ENCODE measurements around the gene MS4A4A. TPM values are rescaled to one million over a fixed set of nuclear protein-coding genes. Genes with fewer than 3 reads are reported as not detected.

MS4A4A gene
- total RNA-seq, 1 donor, result 0.36 TPM

GRCh38 chr11:60263402-60263801, 17.1 kb upstream of the MS4A4A start:
- H3K9me3 ChIP-seq (ENCODE audit: low read depth, low read length), result no peaks in the 10 kb centered on the region

GRCh38 chr11:60264644-60265043, 15.8 kb upstream of the MS4A4A start:
- TF ChIP-seq, protein P1, sequence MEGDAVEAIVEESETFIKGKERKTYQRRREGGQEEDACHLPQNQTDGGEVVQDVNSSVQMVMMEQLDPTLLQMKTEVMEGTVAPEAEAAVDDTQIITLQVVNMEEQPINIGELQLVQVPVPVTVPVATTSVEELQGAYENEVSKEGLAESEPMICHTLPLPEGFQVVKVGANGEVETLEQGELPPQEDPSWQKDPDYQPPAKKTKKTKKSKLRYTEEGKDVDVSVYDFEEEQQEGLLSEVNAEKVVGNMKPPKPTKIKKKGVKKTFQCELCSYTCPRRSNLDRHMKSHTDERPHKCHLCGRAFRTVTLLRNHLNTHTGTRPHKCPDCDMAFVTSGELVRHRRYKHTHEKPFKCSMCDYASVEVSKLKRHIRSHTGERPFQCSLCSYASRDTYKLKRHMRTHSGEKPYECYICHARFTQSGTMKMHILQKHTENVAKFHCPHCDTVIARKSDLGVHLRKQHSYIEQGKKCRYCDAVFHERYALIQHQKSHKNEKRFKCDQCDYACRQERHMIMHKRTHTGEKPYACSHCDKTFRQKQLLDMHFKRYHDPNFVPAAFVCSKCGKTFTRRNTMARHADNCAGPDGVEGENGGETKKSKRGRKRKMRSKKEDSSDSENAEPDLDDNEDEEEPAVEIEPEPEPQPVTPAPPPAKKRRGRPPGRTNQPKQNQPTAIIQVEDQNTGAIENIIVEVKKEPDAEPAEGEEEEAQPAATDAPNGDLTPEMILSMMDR (IDR thresholded peaks at IDR 0.05; ENCODE audit: extremely low read depth, low read depth, low read length), result no peak
- no peak overlapping the region for H3K4me2 ChIP-seq (ENCODE audit: insufficient read depth, low read length)
- H4K20me1 ChIP-seq (ENCODE audit: insufficient read depth, low read length), result no peaks in the 10 kb centered on the region
- H3K4me1 ChIP-seq (ENCODE audit: insufficient read depth, low read length), result no peaks in the 10 kb centered on the region
- H2AFZ ChIP-seq (ENCODE audit: low read length), result no peak overlapping the region
- H3K79me2 ChIP-seq (ENCODE audit: insufficient read depth, low read length), result no peaks in the 10 kb centered on the region
- H3K36me3 ChIP-seq (ENCODE audit: insufficient read depth, low read length), result no peaks in the 10 kb centered on the region
- H3K27me3 ChIP-seq (ENCODE audit: insufficient read depth, low read length), result no peaks in the 10 kb centered on the region
- DNase-seq (ENCODE audit: insufficient read length, low spot score, missing footprints), result no peak
- no peak overlapping the region for H3K27ac ChIP-seq (ENCODE audit: low read depth, low read length)
- H3K4me3 ChIP-seq (ENCODE audit: insufficient read depth, low read length), result no peak overlapping the region
- H3K9me3 ChIP-seq (ENCODE audit: low read depth, low read length), result no peaks in the 10 kb centered on the region

More at GRCh38 chr11:60263402-60263801, 17.1 kb upstream of the MS4A4A start:
- Histone ChIP-seq H3K79me2 (ENCODE audit: insufficient read depth, low read length) (no peaks in the 10 kb centered on the region), H3K4me2 (ENCODE audit: insufficient read depth, low read length) (no peak overlapping the region), H3K36me3 (ENCODE audit: insufficient read depth, low read length) (no peaks in the 10 kb centered on the region), H3K4me3 (ENCODE audit: insufficient read depth, low read length) (no peak overlapping the region), H3K27ac (ENCODE audit: low read depth, low read length) (no peak overlapping the region), H3K4me1 (ENCODE audit: insufficient read depth, low read length) (no peaks in the 10 kb centered on the region), H3K27me3 (ENCODE audit: insufficient read depth, low read length) (no peaks in the 10 kb centered on the region), H4K20me1 (ENCODE audit: insufficient read depth, low read length) (no peaks in the 10 kb centered on the region), H2AFZ (ENCODE audit: low read length) (no peak overlapping the region)
- DNase-seq (ENCODE audit: insufficient read length, low spot score, missing footprints), result no peak
- TF ChIP-seq, protein P1 (IDR thresholded peaks at IDR 0.05; ENCODE audit: extremely low read depth, low read depth, low read length), result no peak

DNA sequence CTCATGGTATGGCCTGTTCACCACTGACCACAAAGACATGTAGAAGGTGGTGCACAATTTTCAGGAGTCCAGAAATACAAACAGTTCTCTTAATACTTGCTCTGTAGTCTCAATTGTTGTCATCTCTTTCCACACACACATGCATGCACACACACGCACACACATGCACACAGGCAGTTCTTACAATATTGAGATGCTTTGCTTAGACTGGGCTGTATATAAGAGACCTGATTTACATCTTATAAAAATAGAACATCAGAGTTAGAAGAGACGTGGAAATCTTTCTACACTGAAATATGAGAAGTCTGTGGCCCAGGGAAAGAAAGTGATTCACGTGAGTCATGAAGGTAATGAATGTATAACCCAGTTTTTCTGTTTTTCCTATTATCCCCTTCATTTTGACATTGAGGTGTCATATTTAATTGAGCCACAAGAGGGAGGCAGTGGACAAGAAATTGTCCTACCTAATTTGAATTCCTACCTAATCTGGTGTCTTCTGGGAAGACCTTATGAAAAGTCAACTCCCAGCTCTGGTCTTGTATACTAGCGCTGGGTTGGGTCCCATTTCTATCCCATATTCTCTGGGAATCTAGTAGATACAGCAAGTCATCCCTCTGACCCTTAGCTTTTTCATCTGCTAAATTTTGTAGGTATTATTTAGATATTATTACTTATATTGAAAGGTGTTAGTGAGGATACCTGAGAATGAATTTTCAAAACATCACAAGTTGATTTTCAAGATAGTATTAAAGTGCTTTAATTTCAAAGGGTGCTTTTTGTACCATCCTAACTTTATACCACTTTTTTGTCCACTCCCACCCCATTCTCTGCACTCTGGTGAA, 14.9 kb upstream of the MS4A4A start:
- no peaks in the 10 kb centered on the region for H3K4me1 ChIP-seq (ENCODE audit: insufficient read depth, low read length)
- H3K27ac ChIP-seq (ENCODE audit: low read depth, low read length), result no peak overlapping the region
- no peaks in the 10 kb centered on the region for H3K36me3 ChIP-seq (ENCODE audit: insufficient read depth, low read length)
- H3K4me2 ChIP-seq (ENCODE audit: insufficient read depth, low read length), result no peak overlapping the region
- H2AFZ ChIP-seq (ENCODE audit: low read length), result no peak overlapping the region
- H3K4me3 ChIP-seq (ENCODE audit: insufficient read depth, low read length), result no peak overlapping the region
- no peaks in the 10 kb centered on the region for H4K20me1 ChIP-seq (ENCODE audit: insufficient read depth, low read length)
- TF ChIP-seq, protein P1 (IDR thresholded peaks at IDR 0.05; ENCODE audit: extremely low read depth, low read depth, low read length), result peak; percentile 65
- no peaks in the 10 kb centered on the region for H3K27me3 ChIP-seq (ENCODE audit: insufficient read depth, low read length)
- H3K9me3 ChIP-seq (ENCODE audit: low read depth, low read length), result no peaks in the 10 kb centered on the region
- no peaks in the 10 kb centered on the region for H3K79me2 ChIP-seq (ENCODE audit: insufficient read depth, low read length)
- no peak for DNase-seq (ENCODE audit: insufficient read length, low spot score, missing footprints)

DNA sequence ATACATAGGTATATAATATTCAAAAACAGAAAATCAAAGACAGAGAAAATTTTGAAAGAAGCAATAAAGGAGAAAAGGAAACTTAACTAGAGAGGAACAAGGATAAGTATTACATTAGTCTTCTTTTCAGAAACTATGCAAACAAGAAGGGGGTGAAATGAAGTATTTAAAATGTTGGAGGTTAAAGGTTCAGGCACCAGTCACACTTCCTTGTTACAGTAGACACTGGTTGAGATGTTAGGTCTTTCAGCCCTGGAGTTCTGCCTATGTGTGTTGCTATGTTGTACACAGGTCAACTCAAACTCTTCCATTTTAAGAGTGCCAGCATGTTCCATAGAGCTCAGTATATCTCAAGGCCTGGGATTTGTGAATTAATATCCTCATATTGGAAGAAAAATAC, 6.0 kb upstream of the MS4A4A start:
- DNase-seq (ENCODE audit: insufficient read length, low spot score, missing footprints), result no peak
- Histone ChIP-seq H3K4me3 (ENCODE audit: insufficient read depth, low read length) (no peak overlapping the region), H3K27ac (ENCODE audit: low read depth, low read length) (no peak overlapping the region), H3K79me2 (ENCODE audit: insufficient read depth, low read length) (no peaks in the 10 kb centered on the region), H3K4me2 (ENCODE audit: insufficient read depth, low read length) (no peak overlapping the region), H3K4me1 (ENCODE audit: insufficient read depth, low read length) (no peaks in the 10 kb centered on the region), H3K27me3 (ENCODE audit: insufficient read depth, low read length) (no peaks in the 10 kb centered on the region), H3K36me3 (ENCODE audit: insufficient read depth, low read length) (no peaks in the 10 kb centered on the region), H3K9me3 (ENCODE audit: low read depth, low read length) (no peaks in the 10 kb centered on the region), H4K20me1 (ENCODE audit: insufficient read depth, low read length) (no peaks in the 10 kb centered on the region), H2AFZ (ENCODE audit: low read length) (no peak overlapping the region)
- TF ChIP-seq, protein P1 (IDR thresholded peaks at IDR 0.05; ENCODE audit: extremely low read depth, low read depth, low read length), result no peak
